Measurements from ENCODE around the gene PTPRJ.

- TF ChIP-seq CTCF (conservative IDR thresholded peaks at IDR 0.05; ENCODE audit: low read depth, low read length): no peak
- no peak for TF ChIP-seq NFE2L2 (IDR thresholded peaks at IDR 0.05; ENCODE audit: low read depth, low read length)
- TF ChIP-seq USF2 (IDR thresholded peaks at IDR 0.05; ENCODE audit: low read depth, low read length): no peak
- no peak for TF ChIP-seq MAZ (IDR thresholded peaks at IDR 0.05; ENCODE audit: borderline replicate concordance, low read depth, low read length)
- TF ChIP-seq RAD21 (IDR thresholded peaks at IDR 0.05; ENCODE audit: low read length): no peak
- TF ChIP-seq RCOR1 (IDR thresholded peaks at IDR 0.05; ENCODE audit: insufficient replicate concordance, low read length): no peak
- TF ChIP-seq SMC3 (IDR thresholded peaks at IDR 0.05; ENCODE audit: low read depth, low read length): no peak
- TF ChIP-seq MXI1 (IDR thresholded peaks at IDR 0.05; ENCODE audit: borderline replicate concordance, low read depth, low read length): no peak
- no peak for TF ChIP-seq RFX5 (IDR thresholded peaks at IDR 0.05; ENCODE audit: low read depth, low read length)
- no peak for TF ChIP-seq POLR2A (IDR thresholded peaks at IDR 0.05; ENCODE audit: low read depth, low read length)
- TF ChIP-seq CHD1 (IDR thresholded peaks at IDR 0.05; ENCODE audit: low read depth, low read length): no peak
These were observed 123.5 kb downstream of the PTPRJ start for GRCh38 chr11:48103621-48104567.
